A549 (cell line): Measurements from ENCODE around the gene HOXB3. TPM values are rescaled to one million over a fixed set of nuclear protein-coding genes. Genes with fewer than 3 reads are reported as not detected.

Experiments
- ATAC-seq, 2 experiments: fragments of 200-7000 bp in 1 of 2; fragments of >200 bp in 1 of 2; cut with Nextera tagmentation in 1 of 2; cut with Tn5 transposase in 1 of 2; 3 replicates each; pipeline versions ENCODE4 v1.8.0 to v1.9.1; 2018 to 2020; ENCODE audit warnings: mild to moderate bottlenecking in 1 of 2, moderate library complexity in 1 of 2
- CTCF ChIA-PET: fragments of 300-600 bp; sonication (Branson Sonifier 250); formaldehyde crosslinking; extraction: SDS; loops from one replicate; lab custom pipeline; 2021; ENCODE audit warnings: antibody characterized with exemption, inconsistent platforms; lab: Yijun Ruan, JAX
- POLR2A ChIA-PET: fragments of 350-600 bp; formaldehyde crosslinking; extraction: SDS; loops from one replicate; lab custom pipeline; 2021; ENCODE audit warnings: antibody characterized with exemption, inconsistent platforms; lab: Yijun Ruan, JAX
- DNase-seq, 2 experiments: peaks; one replicate each; pipeline versions ENCODE4 v3.0.0 to v3.0.0-alpha.2; 2011 to 2016; ENCODE audit warnings: low read depth in 1 of 2, low spot score in 1 of 2
- FAIRE-seq: peaks from 2 replicates; lab custom pipeline; 2011; peaks lifted over from hg19 to GRCh38; lab: Jason Lieb, UNC
- H3K27ac ChIP-seq, 2 experiments: fragments of >200 bp; sonication (Bioruptor Twin); formaldehyde crosslinking; 3 replicates each; pipeline ENCODE4 v1.5.1; 2016 to 2017
- H3K4me1 ChIP-seq: fragments of >200 bp; sonication (Bioruptor Twin); formaldehyde crosslinking; 3 replicates; pipeline ENCODE4 v1.6.1; 2016
- H3K4me2 ChIP-seq: fragments of >200 bp; sonication (Bioruptor Twin); formaldehyde crosslinking; 3 replicates; pipeline ENCODE4 v1.6.1; 2016
- H3K4me3 ChIP-seq: fragments of >200 bp; sonication (Bioruptor Twin); formaldehyde crosslinking; 3 replicates; pipeline ENCODE4 v1.5.1; 2016
- H3K9me3 ChIP-seq: fragments of >200 bp; sonication (Bioruptor Twin); formaldehyde crosslinking; 3 replicates; pipeline ENCODE4 v1.6.1; 2016
- BCL3 ChIP-seq: fragments of >200 bp; sonication (Bioruptor Twin); formaldehyde crosslinking; IDR thresholded peaks from 3 replicates; pipeline ENCODE4 v1.6.1; 2016
- BHLHE40 ChIP-seq: IDR thresholded peaks from 2 replicates; pipeline ENCODE4 v1.6.1; 2012; ENCODE audit warnings: low read depth, low read length, inconsistent platforms
- CBX8 ChIP-seq: fragments of 200-600 bp; sonication (generic); IDR thresholded peaks from 2 replicates; pipeline ENCODE4 v1.6.1; 2016
- CHD4 ChIP-seq: fragments of 200-600 bp; sonication (generic); IDR thresholded peaks from 2 replicates; pipeline ENCODE4 v1.6.1; 2016; ENCODE audit warnings: antibody characterized with exemption, mild to moderate bottlenecking, borderline replicate concordance
- EHMT2 ChIP-seq: fragments of 200-600 bp; sonication (generic); IDR thresholded peaks from 2 replicates; pipeline ENCODE4 v1.6.1; 2016; ENCODE audit warnings: antibody characterized with exemption, low read depth, mild to moderate bottlenecking, moderate library complexity
- ELK1 ChIP-seq: fragments of 150-350 bp; IDR thresholded peaks from 2 replicates; pipeline ENCODE4 v1.6.1; 2014; ENCODE audit warnings: low read depth, mild to moderate bottlenecking, low read length
- FOSB ChIP-seq: fragments of 250-450 bp; sonication (Bioruptor Pico); IDR thresholded peaks from 2 replicates; pipeline ENCODE4 v1.5.0; 2020; ENCODE audit warnings: mild to moderate bottlenecking, moderate library complexity
- FOXS1 ChIP-seq: fragments of 250-450 bp; sonication (Bioruptor Pico); IDR thresholded peaks from 2 replicates; pipeline ENCODE4 v1.5.0; 2020; ENCODE audit warnings: mild to moderate bottlenecking, moderate library complexity
- HOXB5 ChIP-seq: fragments of 250-450 bp; sonication (Bioruptor Pico); IDR thresholded peaks from 2 replicates; pipeline ENCODE4 v1.5.0; 2020; ENCODE audit warnings: mild to moderate bottlenecking, moderate library complexity
- JUN ChIP-seq, 2 experiments: fragments of >200 bp; sonication (Bioruptor Twin); formaldehyde crosslinking; IDR thresholded peaks; 2 replicates in 1 of 2; 3 replicates in 1 of 2; pipeline ENCODE4 v1.6.1; 2016 to 2017
- KDM1A ChIP-seq: fragments of 200-600 bp; sonication (generic); IDR thresholded peaks from 2 replicates; pipeline ENCODE4 v1.6.1; 2016; ENCODE audit warnings: low read depth, mild to moderate bottlenecking
- KDM5A ChIP-seq: fragments of 200-600 bp; sonication (generic); IDR thresholded peaks from 2 replicates; pipeline ENCODE4 v1.6.1; 2016; ENCODE audit warnings: antibody characterized with exemption, mild to moderate bottlenecking
- MAFK ChIP-seq: fragments of 450-650 bp; IDR thresholded peaks from 2 replicates; pipeline ENCODE4 v1.6.1; 2014; ENCODE audit not compliant: partially characterized antibody
- NFE2L2 ChIP-seq: fragments of 150-350 bp; conservative IDR thresholded peaks from 2 replicates; pipeline ENCODE4 v1.6.1; 2014; ENCODE audit warnings: low read length
- NPAS2 ChIP-seq: fragments of 250-450 bp; sonication (Bioruptor Pico); IDR thresholded peaks from 2 replicates; pipeline ENCODE4 v1.8.0; 2022; ENCODE audit warnings: mild to moderate bottlenecking, moderate library complexity, borderline replicate concordance
- PHF8 ChIP-seq: fragments of 200-600 bp; sonication (generic); IDR thresholded peaks from 2 replicates; pipeline ENCODE4 v1.6.1; 2016; ENCODE audit warnings: low read depth, mild to moderate bottlenecking, antibody characterized with exemption, moderate library complexity, borderline replicate concordance
- POLR2A ChIP-seq: IDR thresholded peaks from 2 replicates; pipeline ENCODE4 v1.6.1; 2012; ENCODE audit warnings: mild to moderate bottlenecking, low read length
- POLR2AphosphoS2 ChIP-seq: conservative IDR thresholded peaks from 2 replicates; pipeline ENCODE4 v1.6.1; 2012; ENCODE audit warnings: low read length, improper control_type of control experiment, inconsistent platforms
- SMC3 ChIP-seq: fragments of >200 bp; sonication (Bioruptor Twin); formaldehyde crosslinking; IDR thresholded peaks from 3 replicates; pipeline ENCODE4 v1.6.1; 2018; ENCODE audit warnings: inconsistent platforms
- TFCP2L1 ChIP-seq: fragments of 250-450 bp; sonication (Bioruptor Pico); IDR thresholded peaks from 2 replicates; pipeline ENCODE4 v1.5.0; 2021; ENCODE audit warnings: mild to moderate bottlenecking
- TP53 ChIP-seq: fragments of 250-450 bp; sonication (Bioruptor Pico); IDR thresholded peaks from 2 replicates; pipeline ENCODE4 v1.5.0; 2021; ENCODE audit warnings: mild to moderate bottlenecking, moderate library complexity
- ZSCAN20 ChIP-seq: fragments of 250-450 bp; sonication (Bioruptor Pico); IDR thresholded peaks from 2 replicates; pipeline ENCODE4 v1.8.0; 2022; ENCODE audit warnings: mild to moderate bottlenecking, moderate library complexity
- WGBS: methylation state at CpG from one replicate; pipeline ENCODE4 v1.1.6; 2017; ENCODE audit errors: missing lambda C conversion rate; 5-methylcytosine and 5-hydroxymethylcytosine counted together
- polyA plus RNA-seq, 4 experiments: library from polyadenylated mRNA; depleted of rRNA in 3 of 4; stranded (reverse); fragments of >200 nt; fragmentation: RNase III in 1 of 4; extraction: RNeasy Plus Mini Kit Qiagen cat#74134 plus additional on column Dnase treatment in 1 of 4; gene quantifications; 2 replicates in 3 of 4; 3 replicates in 1 of 4; pipeline ENCODE4 v1.2.3, GENCODE V29; 2011 to 2017
- TF ChIP-seq, protein P1 (sequence below): IDR thresholded peaks from 2 replicates; pipeline ENCODE4 v1.6.1; 2012
- TF ChIP-seq, protein P2 (sequence below): IDR thresholded peaks from 2 replicates; pipeline ENCODE4 v1.6.1; 2012; ENCODE audit warnings: low read depth, borderline replicate concordance
- TF ChIP-seq, protein P3 (sequence below): IDR thresholded peaks from 2 replicates; pipeline ENCODE4 v1.6.1; 2012
- TF ChIP-seq, protein P4 (sequence below): fragments of >200 bp; sonication (Bioruptor Twin); formaldehyde crosslinking; IDR thresholded peaks from 2 replicates; pipeline ENCODE4 v1.6.1; 2016

HOXB3 gene
- polyA plus RNA-seq, 2 of the 4 experiments (the other 2 are of a cell fraction), result 8.6 to 17.0 TPM

DNA sequence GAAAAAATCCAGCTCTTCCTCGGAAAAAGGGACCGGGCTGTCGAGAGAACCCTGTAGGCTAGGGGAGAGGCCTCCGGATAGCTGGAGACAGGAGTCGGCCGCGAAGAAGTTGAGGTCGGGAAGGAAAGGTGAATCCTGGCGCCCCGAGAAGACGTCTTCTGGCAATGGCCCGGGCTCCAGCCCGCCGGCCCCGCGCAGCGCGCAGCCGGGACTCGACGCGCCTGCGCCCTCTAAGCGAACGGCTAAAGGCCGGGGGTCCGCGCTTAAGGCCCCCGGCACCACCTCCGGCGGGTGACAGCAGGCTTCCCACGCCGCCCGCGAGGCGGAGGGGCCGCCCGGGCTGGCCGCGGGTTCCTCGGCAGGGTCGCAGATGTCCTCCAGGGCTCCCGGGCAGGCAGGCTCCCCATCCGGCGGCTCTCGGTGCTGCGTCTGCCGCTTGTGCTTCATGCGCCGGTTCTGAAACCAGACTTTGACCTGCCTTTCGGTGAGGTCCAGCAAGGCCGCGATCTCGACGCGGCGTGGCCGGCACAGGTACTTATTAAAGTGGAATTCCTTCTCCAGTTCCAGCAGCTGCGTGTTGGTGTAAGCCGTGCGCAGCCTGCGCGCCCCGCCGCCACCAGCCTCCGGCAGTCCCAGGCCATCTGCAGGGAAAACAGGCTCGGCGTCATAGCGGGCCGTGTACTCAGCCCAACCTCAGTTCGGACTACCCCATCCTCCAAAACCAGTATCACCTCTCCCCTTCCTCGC, 46.8 kb downstream of the HOXB3 start:
- Histone ChIP-seq H3K4me1 (peaks cover 15% of the 10 kb centered on the region; the same call in 2 of the 3 replicates), H3K27ac (peak overlapping the region; percentile 70 to 89), H3K4me2 (peak overlapping the region; percentile 76), H3K4me3 (peak overlapping the region; percentile 44), H3K9me3 (no peaks in the 10 kb centered on the region)
- DNase-seq, result peak; percentile 75 to 79
- CTCF ChIA-PET, result interaction anchor here (0.8 to 1.6 kb wide), 2 partner anchors 51 to 193 kb away, joined by 3 read pairs; no protein-coding TSS in a partner anchor
- TF ChIP-seq CBX8 (no peak), POLR2AphosphoS2 (no peak), JUN (IDR thresholded peaks at IDR 0.05) (peak in 1 of 2 experiments; percentile 50; a peak in 2 of 5 replicates), PHF8 (0 out of 2 replicates have a peak, but pooled peaks have one; percentile 40), POLR2A (peak; percentile 43), BHLHE40 (no peak), ELK1 (no peak), BCL3 (0 out of 3 replicates have a peak, but pooled peaks have one; percentile 52), FOXS1 (no peak), SMC3 (peak; percentile 13; the same call in 2 of the 3 replicates), KDM5A (no peak)
- TF ChIP-seq, protein P1, sequence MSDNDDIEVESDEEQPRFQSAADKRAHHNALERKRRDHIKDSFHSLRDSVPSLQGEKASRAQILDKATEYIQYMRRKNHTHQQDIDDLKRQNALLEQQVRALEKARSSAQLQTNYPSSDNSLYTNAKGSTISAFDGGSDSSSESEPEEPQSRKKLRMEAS, result peak; percentile 64; the same call in 1 of the 2 replicates
- WGBS, result 40% methylated on average over 65 of the region's 72 CpGs
- ATAC-seq, result peak; percentile 89 to 92
- POLR2A ChIA-PET, result interaction anchor here (2.1 kb wide), 1 partner anchor 12 kb away, joined by 10 read pairs; no protein-coding TSS in a partner anchor
- FAIRE-seq, result no peak

DNA sequence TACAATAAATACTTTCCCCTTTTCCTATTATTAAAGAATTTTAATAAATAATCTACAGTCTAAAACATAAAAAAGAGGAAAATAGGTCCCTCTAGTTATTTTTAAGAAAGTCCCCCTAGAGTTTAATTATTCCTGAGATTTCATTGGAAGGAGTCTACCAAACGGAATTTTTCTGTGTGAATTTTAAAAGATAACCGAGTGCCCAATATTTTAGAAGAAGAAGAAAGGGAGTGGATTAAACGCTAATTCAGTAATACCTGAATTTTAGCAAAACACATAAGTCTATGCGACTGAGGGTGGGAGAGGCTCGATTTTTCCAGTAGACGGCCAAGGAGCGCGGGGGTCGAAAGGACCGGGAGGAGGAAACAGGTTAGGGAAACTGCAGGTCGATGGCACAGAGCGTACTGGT, 47.3 kb downstream of the HOXB3 start:
- peak overlapping the region; percentile 76 for H3K4me2 ChIP-seq
- 31% methylated on average over 12 of the region's 12 CpGs for WGBS
- TF ChIP-seq MAFK, result no peak
- no peak for TF ChIP-seq EHMT2
- TF ChIP-seq, protein P2, sequence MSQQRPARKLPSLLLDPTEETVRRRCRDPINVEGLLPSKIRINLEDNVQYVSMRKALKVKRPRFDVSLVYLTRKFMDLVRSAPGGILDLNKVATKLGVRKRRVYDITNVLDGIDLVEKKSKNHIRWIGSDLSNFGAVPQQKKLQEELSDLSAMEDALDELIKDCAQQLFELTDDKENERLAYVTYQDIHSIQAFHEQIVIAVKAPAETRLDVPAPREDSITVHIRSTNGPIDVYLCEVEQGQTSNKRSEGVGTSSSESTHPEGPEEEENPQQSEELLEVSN, result no peak
- TF ChIP-seq KDM1A, result no peak
- no peak for TF ChIP-seq TFCP2L1 (CRISPR knock-in tag)
- TF ChIP-seq, protein P3, sequence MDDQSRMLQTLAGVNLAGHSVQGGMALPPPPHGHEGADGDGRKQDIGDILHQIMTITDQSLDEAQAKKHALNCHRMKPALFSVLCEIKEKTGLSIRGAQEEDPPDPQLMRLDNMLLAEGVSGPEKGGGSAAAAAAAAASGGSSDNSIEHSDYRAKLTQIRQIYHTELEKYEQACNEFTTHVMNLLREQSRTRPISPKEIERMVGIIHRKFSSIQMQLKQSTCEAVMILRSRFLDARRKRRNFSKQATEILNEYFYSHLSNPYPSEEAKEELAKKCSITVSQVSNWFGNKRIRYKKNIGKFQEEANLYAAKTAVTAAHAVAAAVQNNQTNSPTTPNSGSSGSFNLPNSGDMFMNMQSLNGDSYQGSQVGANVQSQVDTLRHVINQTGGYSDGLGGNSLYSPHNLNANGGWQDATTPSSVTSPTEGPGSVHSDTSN, result no peak
- no peak for TF ChIP-seq TP53 (CRISPR knock-in tag)
- TF ChIP-seq FOXS1, result no peak
- TF ChIP-seq HOXB5 (CRISPR knock-in tag), result no peak
- no peak for TF ChIP-seq JUN (IDR thresholded peaks at IDR 0.05)
- no peak for TF ChIP-seq FOSB (CRISPR knock-in tag)
- TF ChIP-seq NPAS2 (CRISPR knock-in tag), result no peak
- TF ChIP-seq, protein P4, sequence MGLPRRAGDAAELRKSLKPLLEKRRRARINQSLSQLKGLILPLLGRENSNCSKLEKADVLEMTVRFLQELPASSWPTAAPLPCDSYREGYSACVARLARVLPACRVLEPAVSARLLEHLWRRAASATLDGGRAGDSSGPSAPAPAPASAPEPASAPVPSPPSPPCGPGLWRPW, result no peak
- no peak for TF ChIP-seq ZSCAN20
- no peak for TF ChIP-seq BCL3
- no peak for TF ChIP-seq NFE2L2
- no peak for TF ChIP-seq CHD4
- ChIA-PET CTCF (interaction anchor here (0.8 to 1.6 kb wide), 3 partner anchors 34 to 192 kb away, joined by 3 read pairs; no protein-coding TSS in a partner anchor), POLR2A (interaction anchor here (2.1 kb wide), 1 partner anchor 13 kb away, joined by 10 read pairs; no protein-coding TSS in a partner anchor)
- H3K9me3 ChIP-seq, result no peaks in the 10 kb centered on the region
- H3K4me1 ChIP-seq, result peaks cover 15% of the 10 kb centered on the region; the same call in 2 of the 3 replicates
- H3K4me3 ChIP-seq, result peak overlapping the region; percentile 44
- ATAC-seq (peak; percentile 28 to 35; a peak in 4 of 6 replicates), FAIRE-seq (no peak), DNase-seq (no peak)
- peak overlapping the region; percentile 70 to 89 for H3K27ac ChIP-seq
